ENCODE measurements around the gene COL16A1.

- no peak for TF ChIP-seq CTCF (IDR thresholded peaks at IDR 0.05; ENCODE audit: low read depth, low read length, missing input control)
- TF ChIP-seq RAD21 (IDR thresholded peaks at IDR 0.05): no peak
- no peak for TF ChIP-seq ZBTB33 (IDR thresholded peaks at IDR 0.05)
- no peak for TF ChIP-seq TAF1 (conservative IDR thresholded peaks at IDR 0.05)
- TF ChIP-seq JUND (IDR thresholded peaks at IDR 0.05): no peak
- TF ChIP-seq REST (IDR thresholded peaks at IDR 0.05): no peak
- no peak for TF ChIP-seq SP1 (IDR thresholded peaks at IDR 0.05)
- TF ChIP-seq MAX (IDR thresholded peaks at IDR 0.05): no peak
Observed at GRCh38 chr1:31677949-31678348, 25.9 kb downstream of the COL16A1 start.

Data from liver (tissue), 3 donors.